ENCODE measurements around the gene ID4.

Gene ID4

GRCh38 chr6:19837511-19838441, 606 bp downstream of the ID4 start (continued):
- TF ChIP-seq TCF7L2 (IDR thresholded peaks at IDR 0.05; ENCODE audit: borderline replicate concordance, low read depth, low read length) (0 out of 2 replicates have a peak, but pooled peaks have one; percentile 25), ZBTB8A (tag by site-specific recombination; IDR thresholded peaks at IDR 0.05) (peak; percentile 98), SP7 (tag by site-specific recombination; IDR thresholded peaks at IDR 0.05) (0 out of 2 replicates have a peak, but pooled peaks have one; percentile 2), ZNF341 (tag by site-specific recombination; IDR thresholded peaks at IDR 0.05; ENCODE audit: low read depth) (no peak), ZNF660 (tag by site-specific recombination; IDR thresholded peaks at IDR 0.05) (peak; percentile 88), SP3 (tag by site-specific recombination; IDR thresholded peaks at IDR 0.05) (no peak), IKZF3 (tag by site-specific recombination; IDR thresholded peaks at IDR 0.05) (no peak), ZNF398 (tag by site-specific recombination; IDR thresholded peaks at IDR 0.05) (no peak), ZFHX2 (tag by site-specific recombination; conservative IDR thresholded peaks at IDR 0.05) (peak; percentile 84), ZNF776 (tag by site-specific recombination; IDR thresholded peaks at IDR 0.05; ENCODE audit: borderline replicate concordance) (no peak), MYNN (tag by site-specific recombination; IDR thresholded peaks at IDR 0.05; ENCODE audit: borderline replicate concordance) (no peak), ZNF324 (tag by site-specific recombination; IDR thresholded peaks at IDR 0.05) (0 out of 2 replicates have a peak, but pooled peaks have one; percentile 19), KLF16 (tag by site-specific recombination; IDR thresholded peaks at IDR 0.05) (no peak), ZSCAN18 (tag by site-specific recombination; IDR thresholded peaks at IDR 0.05) (no peak), ZNF623 (tag by site-specific recombination; IDR thresholded peaks at IDR 0.05) (no peak), ZNF645 (tag by site-specific recombination; IDR thresholded peaks at IDR 0.05) (no peak), ZNF248 (tag by site-specific recombination; IDR thresholded peaks at IDR 0.05) (no peak), RBAK (tag by site-specific recombination; IDR thresholded peaks at IDR 0.05) (no peak), SP2 (tag by site-specific recombination; IDR thresholded peaks at IDR 0.05) (peak; percentile 49), HOXD13 (CRISPR knock-in tag; IDR thresholded peaks at IDR 0.05; ENCODE audit: borderline replicate concordance) (no peak; the same call in 1 of the 2 replicates), HOXC10 (CRISPR knock-in tag; IDR thresholded peaks at IDR 0.05) (peak; percentile 56; the same call in 1 of the 2 replicates), KLF1 (tag by site-specific recombination; IDR thresholded peaks at IDR 0.05) (no peak), ZSCAN30 (tag by site-specific recombination; IDR thresholded peaks at IDR 0.05) (peak; percentile 44; the same call in 1 of the 2 replicates), ZNF76 (tag by site-specific recombination; IDR thresholded peaks at IDR 0.05; ENCODE audit: borderline replicate concordance, low read depth) (no peak), ZNF561 (tag by site-specific recombination; IDR thresholded peaks at IDR 0.05; ENCODE audit: borderline replicate concordance) (no peak), EGR2 (tag by site-specific recombination; IDR thresholded peaks at IDR 0.05; ENCODE audit: low read depth) (peak; percentile 32; the same call in 1 of the 2 replicates)
- TF ChIP-seq, protein P1, sequence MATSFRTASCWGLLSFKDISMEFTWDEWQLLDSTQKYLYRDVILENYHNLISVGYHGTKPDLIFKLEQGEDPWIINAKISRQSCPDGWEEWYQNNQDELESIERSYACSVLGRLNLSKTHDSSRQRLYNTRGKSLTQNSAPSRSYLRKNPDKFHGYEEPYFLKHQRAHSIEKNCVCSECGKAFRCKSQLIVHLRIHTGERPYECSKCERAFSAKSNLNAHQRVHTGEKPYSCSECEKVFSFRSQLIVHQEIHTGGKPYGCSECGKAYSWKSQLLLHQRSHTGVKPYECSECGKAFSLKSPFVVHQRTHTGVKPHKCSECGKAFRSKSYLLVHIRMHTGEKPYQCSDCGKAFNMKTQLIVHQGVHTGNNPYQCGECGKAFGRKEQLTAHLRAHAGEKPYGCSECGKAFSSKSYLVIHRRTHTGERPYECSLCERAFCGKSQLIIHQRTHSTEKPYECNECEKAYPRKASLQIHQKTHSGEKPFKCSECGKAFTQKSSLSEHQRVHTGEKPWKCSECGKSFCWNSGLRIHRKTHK (tag by site-specific recombination; IDR thresholded peaks at IDR 0.05) = no peak
- TF ChIP-seq, protein P2, sequence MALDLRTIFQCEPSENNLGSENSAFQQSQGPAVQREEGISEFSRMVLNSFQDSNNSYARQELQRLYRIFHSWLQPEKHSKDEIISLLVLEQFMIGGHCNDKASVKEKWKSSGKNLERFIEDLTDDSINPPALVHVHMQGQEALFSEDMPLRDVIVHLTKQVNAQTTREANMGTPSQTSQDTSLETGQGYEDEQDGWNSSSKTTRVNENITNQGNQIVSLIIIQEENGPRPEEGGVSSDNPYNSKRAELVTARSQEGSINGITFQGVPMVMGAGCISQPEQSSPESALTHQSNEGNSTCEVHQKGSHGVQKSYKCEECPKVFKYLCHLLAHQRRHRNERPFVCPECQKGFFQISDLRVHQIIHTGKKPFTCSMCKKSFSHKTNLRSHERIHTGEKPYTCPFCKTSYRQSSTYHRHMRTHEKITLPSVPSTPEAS (tag by site-specific recombination; IDR thresholded peaks at IDR 0.05) = no peak
- TF ChIP-seq, protein P3, sequence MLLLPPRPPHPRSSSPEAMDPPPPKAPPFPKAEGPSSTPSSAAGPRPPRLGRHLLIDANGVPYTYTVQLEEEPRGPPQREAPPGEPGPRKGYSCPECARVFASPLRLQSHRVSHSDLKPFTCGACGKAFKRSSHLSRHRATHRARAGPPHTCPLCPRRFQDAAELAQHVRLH (tag by site-specific recombination; IDR thresholded peaks at IDR 0.05) = no peak
